Ovary (tissue), 3 donors: ENCODE results near the gene PCDHGB4.
"Not testable (repeated sequence)": the region's sequence is repeated elsewhere in the genome, so short reads cannot be mapped to it uniquely, and the experiment has no call there.

Experiments used
- POLR2A ChIP-seq: fragments of 450-650 bp; IDR thresholded peaks from one replicate; pipeline ENCODE4 v1.6.1; 2017; ENCODE audit warnings: antibody characterized with exemption, mild to moderate bottlenecking, moderate library complexity
- TF ChIP-seq, protein P1 (sequence below), 3 donors: fragments of 450-650 bp in 2 of 3; fragments of 200-600 bp in 1 of 3; IDR thresholded peaks; one replicate each; pipeline versions ENCODE4 v1.5.1 to v1.8.0; 2016 to 2022; ENCODE audit warnings: antibody characterized with exemption in 3 of 3, mild to moderate bottlenecking in 1 of 3
- donor health status: DM: no; HTN: no; CAD: no.

DNA sequence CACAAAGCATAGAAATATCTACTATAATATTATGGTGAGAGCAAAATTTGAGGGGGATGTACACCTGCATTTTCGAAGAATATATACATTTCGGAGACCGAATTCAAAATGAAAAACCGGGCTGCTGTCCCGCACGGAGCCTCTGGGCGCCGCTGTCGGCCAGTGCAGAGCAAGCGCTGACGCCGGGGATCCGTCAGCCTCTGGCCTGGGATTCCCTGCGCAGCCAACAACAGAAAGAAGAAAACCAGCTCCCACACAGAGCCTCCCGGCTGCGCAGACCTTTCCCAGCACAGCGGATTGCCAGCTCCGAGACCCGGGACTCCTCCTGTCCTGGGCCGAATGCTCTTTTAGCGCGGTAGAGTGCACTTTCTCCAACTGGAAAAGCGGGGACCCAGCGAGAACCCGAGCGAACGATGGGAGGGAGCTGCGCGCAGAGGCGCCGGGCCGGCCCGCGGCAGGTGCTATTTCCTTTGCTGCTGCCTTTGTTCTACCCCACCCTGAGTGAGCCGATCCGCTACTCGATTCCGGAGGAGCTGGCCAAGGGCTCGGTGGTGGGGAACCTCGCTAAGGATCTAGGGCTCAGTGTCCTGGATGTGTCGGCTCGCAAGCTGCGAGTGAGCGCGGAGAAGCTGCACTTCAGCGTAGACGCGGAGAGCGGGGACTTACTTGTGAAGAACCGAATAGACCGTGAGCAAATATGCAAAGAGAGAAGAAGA lies 20.4 kb downstream of the PCDHGB4 start, which contains the start of gene PCDHGB6:
- TF ChIP-seq, protein P1, sequence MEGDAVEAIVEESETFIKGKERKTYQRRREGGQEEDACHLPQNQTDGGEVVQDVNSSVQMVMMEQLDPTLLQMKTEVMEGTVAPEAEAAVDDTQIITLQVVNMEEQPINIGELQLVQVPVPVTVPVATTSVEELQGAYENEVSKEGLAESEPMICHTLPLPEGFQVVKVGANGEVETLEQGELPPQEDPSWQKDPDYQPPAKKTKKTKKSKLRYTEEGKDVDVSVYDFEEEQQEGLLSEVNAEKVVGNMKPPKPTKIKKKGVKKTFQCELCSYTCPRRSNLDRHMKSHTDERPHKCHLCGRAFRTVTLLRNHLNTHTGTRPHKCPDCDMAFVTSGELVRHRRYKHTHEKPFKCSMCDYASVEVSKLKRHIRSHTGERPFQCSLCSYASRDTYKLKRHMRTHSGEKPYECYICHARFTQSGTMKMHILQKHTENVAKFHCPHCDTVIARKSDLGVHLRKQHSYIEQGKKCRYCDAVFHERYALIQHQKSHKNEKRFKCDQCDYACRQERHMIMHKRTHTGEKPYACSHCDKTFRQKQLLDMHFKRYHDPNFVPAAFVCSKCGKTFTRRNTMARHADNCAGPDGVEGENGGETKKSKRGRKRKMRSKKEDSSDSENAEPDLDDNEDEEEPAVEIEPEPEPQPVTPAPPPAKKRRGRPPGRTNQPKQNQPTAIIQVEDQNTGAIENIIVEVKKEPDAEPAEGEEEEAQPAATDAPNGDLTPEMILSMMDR (IDR thresholded peaks at IDR 0.05): peak in 2 of 3 donors; percentile 33 to 47
- not testable (repeated sequence) for TF ChIP-seq POLR2A
